GM21390 (cell line): ENCODE measurements around the gene FOXB1.

ENCODE experiments used
- ATAC-seq: cut with Tn5 transposase; IDR thresholded peaks from one replicate; pipeline ENCODE4 v1.9.1; 2021; ENCODE audit not compliant: unreplicated experiment

Gene FOXB1

GRCh38 chr15:60017538-60018520, 13.7 kb downstream of the FOXB1 start:
- no peak for ATAC-seq

GRCh38 chr15:60020736-60021135, 16.6 kb downstream of the FOXB1 start:
- ATAC-seq = no peak

GRCh38 chr15:60021589-60022378, 17.7 kb downstream of the FOXB1 start:
- no peak for ATAC-seq

- no peak for ATAC-seq
These were observed 18.2 kb downstream of the FOXB1 start for GRCh38 chr15:60022379-60022741.

- ATAC-seq = no peak
These were observed 22.4 kb downstream of the FOXB1 start for GRCh38 chr15:60026555-60026954.

GRCh38 chr15:60035344-60035743, 31.2 kb downstream of the FOXB1 start:
- no peak for ATAC-seq

- ATAC-seq = no peak
These were observed 35.2 kb downstream of the FOXB1 start for GRCh38 chr15:60039316-60039715.

- ATAC-seq = no peak
These were observed 39.8 kb downstream of the FOXB1 start for GRCh38 chr15:60043744-60044435.

- no peak for ATAC-seq
These were observed 40.6 kb downstream of the FOXB1 start for GRCh38 chr15:60044636-60045270.

- ATAC-seq = no peak
These were observed 43.6 kb downstream of the FOXB1 start for GRCh38 chr15:60047701-60048100.

- no peak for ATAC-seq
These were observed 45.8 kb downstream of the FOXB1 start for GRCh38 chr15:60049948-60050347.

GRCh38 chr15:60052796-60053195, 48.7 kb downstream of the FOXB1 start:
- no peak for ATAC-seq

GRCh38 chr15:60054472-60054871, 50.4 kb downstream of the FOXB1 start:
- no peak for ATAC-seq
